HCT116 (cell line): ENCODE measurements around the gene CEP170B. TPM values are rescaled to one million over a fixed set of nuclear protein-coding genes. Genes with fewer than 3 reads are reported as not detected.

Experiments used
- ATAC-seq: fragments of 200-7000 bp; cut with Tn5 transposase; 2 replicates; pipeline ENCODE4 v1.9.1; 2020; ENCODE audit warnings: mild to moderate bottlenecking, moderate library complexity
- BruUV-seq: library from RNA; stranded (reverse); fragments of 400-500 nt; replicated peaks from 2 replicates; lab custom pipeline; 2021; lab: Mats Ljungman, UMichigan
- CTCF ChIA-PET: fragments of 300-600 bp; sonication (Branson Sonifier 250); formaldehyde crosslinking; loops from one replicate; lab custom pipeline; 2021; ENCODE audit warnings: antibody characterized with exemption; lab: Charles Lee
- POLR2A ChIA-PET: fragments of 300-600, 350-600 bp; sonication (Branson Sonifier 250); formaldehyde crosslinking; loops from one replicate; lab custom pipeline; 2021; ENCODE audit warnings: antibody characterized with exemption; lab: Charles Lee
- RAD21 ChIA-PET, 2 experiments: fragments of 300-600 bp; sonication (Branson Sonifier 250); formaldehyde crosslinking; loops; one replicate each; lab custom pipeline; 2023; ENCODE audit warnings: low total read pairs in 2 of 2; ENCODE audit not compliant: uncharacterized antibody in 2 of 2, unreplicated experiment in 2 of 2, low non-redundant PET in 1 of 2; lab: Charles Lee
- DNase-seq: peaks from one replicate; pipeline ENCODE4 v3.0.0-alpha.2; 2010; ENCODE audit warnings: low read depth, low spot score
- H2AFZ ChIP-seq: fragments of 200-600 bp; shearing (Covaris generic), sonication (generic); 2 replicates; pipeline ENCODE4 v1.6.1; 2017; ENCODE audit warnings: low read depth, mixed run types, mixed read lengths, antibody characterized with exemption, low read length; ENCODE audit not compliant: poor library complexity, severe bottlenecking
- H3K27ac ChIP-seq: 2 replicates; pipeline ENCODE4 v1.5.1; 2012; ENCODE audit warnings: low read depth, low read length
- H3K27me3 ChIP-seq: fragments of 200-600 bp; sonication (generic); 2 replicates; pipeline ENCODE4 v1.6.1; 2016; ENCODE audit warnings: mixed run types, low read length, mixed read lengths; ENCODE audit not compliant: insufficient read depth
- H3K36me3 ChIP-seq, 2 experiments: fragments of 200-500 bp in 1 of 2; fragments of 200-600 bp in 1 of 2; sonication (Bioruptor generic) in 1 of 2; sonication (generic) in 1 of 2; 2 replicates each; pipeline versions ENCODE4 v1.5.1 to v1.6.1; 2014 to 2016; ENCODE audit warnings: low read length in 2 of 2, inconsistent platforms in 1 of 2, mixed read lengths in 1 of 2, mixed run types in 1 of 2; ENCODE audit not compliant: insufficient read depth in 2 of 2, control insufficient read depth in 1 of 2
- H3K4me1 ChIP-seq, 2 experiments: fragments of 200-600 bp in 1 of 2; sonication (generic) in 1 of 2; 2 replicates each; pipeline versions ENCODE4 v1.5.1 to v1.6.1; 2012 to 2017; ENCODE audit warnings: low read length in 2 of 2, inconsistent platforms in 1 of 2, mild to moderate bottlenecking in 1 of 2, mixed read lengths in 1 of 2, mixed run types in 1 of 2, moderate library complexity in 1 of 2; ENCODE audit not compliant: insufficient read depth in 2 of 2, control insufficient read depth in 1 of 2
- H3K4me2 ChIP-seq: fragments of 200-600 bp; sonication (generic); 2 replicates; pipeline ENCODE4 v1.6.1; 2017; ENCODE audit warnings: mixed run types, low read length, mixed read lengths
- H3K4me3 ChIP-seq, 2 experiments: fragments of 200-600 bp in 1 of 2; sonication (generic) in 1 of 2; replicated peaks in 1 of 2; 2 replicates each; pipeline ENCODE4 v1.5.1; 2011 to 2016; ENCODE audit warnings: low read length in 2 of 2, control low read depth in 1 of 2, low read depth in 1 of 2, mild to moderate bottlenecking in 1 of 2, mixed read lengths in 1 of 2, mixed run types in 1 of 2
- H3K79me2 ChIP-seq: fragments of 200-600 bp; sonication (generic); 2 replicates; pipeline ENCODE4 v1.6.1; 2017; ENCODE audit warnings: mild to moderate bottlenecking, mixed run types, low read length, moderate library complexity, mixed read lengths; ENCODE audit not compliant: insufficient read depth
- H3K9ac ChIP-seq: fragments of 200-600 bp; sonication (generic); 2 replicates; pipeline ENCODE4 v1.6.1; 2016; ENCODE audit warnings: low read length, mixed read lengths
- H3K9me2 ChIP-seq: fragments of 200-600 bp; sonication (generic), shearing (Covaris generic); 2 replicates; pipeline ENCODE4 v1.6.1; 2017; ENCODE audit warnings: mixed run types, mild to moderate bottlenecking, moderate library complexity; ENCODE audit not compliant: insufficient read depth
- H3K9me3 ChIP-seq, 2 experiments: fragments of 200-500 bp in 1 of 2; fragments of 200-600 bp in 1 of 2; sonication (Bioruptor generic) in 1 of 2; sonication (generic) in 1 of 2; 2 replicates each; pipeline ENCODE4 v1.6.1; 2014 to 2017; ENCODE audit warnings: low read length in 2 of 2, mixed read lengths in 2 of 2, inconsistent platforms in 1 of 2, low read depth in 1 of 2, mild to moderate bottlenecking in 1 of 2, mixed run types in 1 of 2, moderate library complexity in 1 of 2; ENCODE audit not compliant: control insufficient read depth in 1 of 2, insufficient read depth in 1 of 2
- H4K20me1 ChIP-seq: fragments of 200-600 bp; sonication (generic), shearing (Covaris generic); 2 replicates; pipeline ENCODE4 v1.6.1; 2017; ENCODE audit warnings: mixed run types, mild to moderate bottlenecking, moderate library complexity; ENCODE audit not compliant: insufficient read depth
- EGR1 ChIP-seq: IDR thresholded peaks from 2 replicates; pipeline ENCODE4 v1.6.1; 2012; ENCODE audit warnings: low read depth
- ELF1 ChIP-seq: IDR thresholded peaks from 2 replicates; pipeline ENCODE4 v1.6.1; 2012; ENCODE audit warnings: low read depth, borderline replicate concordance
- EZH2phosphoT487 ChIP-seq: fragments of 200-600 bp; IDR thresholded peaks from 2 replicates; pipeline ENCODE4 v1.6.1; 2018; ENCODE audit warnings: antibody characterized with exemption, borderline replicate concordance
- FOSL1 ChIP-seq: IDR thresholded peaks from 2 replicates; pipeline ENCODE4 v1.6.1; 2012; ENCODE audit warnings: low read depth
- POLR2AphosphoS5 ChIP-seq: IDR thresholded peaks from 2 replicates; pipeline ENCODE4 v1.6.1; 2011; ENCODE audit warnings: mild to moderate bottlenecking, low read depth, low read length, moderate library complexity
- RAD21 ChIP-seq: IDR thresholded peaks from 2 replicates; pipeline ENCODE4 v1.6.1; 2012; ENCODE audit warnings: low read depth, mild to moderate bottlenecking
- SIN3A ChIP-seq: IDR thresholded peaks from 2 replicates; pipeline ENCODE4 v1.6.1; 2012; ENCODE audit warnings: low read depth
- SP1 ChIP-seq: IDR thresholded peaks from 2 replicates; pipeline ENCODE4 v1.6.1; 2012; ENCODE audit warnings: low read depth
- TCF7L2 ChIP-seq: IDR thresholded peaks from 2 replicates; pipeline ENCODE4 v1.7.0; 2011; ENCODE audit warnings: borderline replicate concordance, inconsistent platforms; ENCODE audit not compliant: insufficient read depth, insufficient read length; ENCODE audit errors: extremely low read depth
- YY1 ChIP-seq: IDR thresholded peaks from 2 replicates; pipeline ENCODE4 v1.6.1; 2011; ENCODE audit warnings: low read length, low read depth, moderate library complexity, mild to moderate bottlenecking; ENCODE audit not compliant: insufficient replicate concordance; ENCODE audit errors: extremely low read depth
- ZFX ChIP-seq: fragments of 450-650 bp; IDR thresholded peaks from 2 replicates; pipeline ENCODE4 v1.6.1; 2017
- intact Hi-C: fragments of 100-400 bp; cut with micrococcal nuclease; formaldehyde crosslinking; loops from 2 replicates; pipeline ENCODE4 v1.10.0; 2022
- total RNA-seq: library from RNA; stranded (reverse); gene quantifications from one replicate; pipeline ENCODE4 v1.2.1, GENCODE V29; 2021; ENCODE audit not compliant: unreplicated experiment
- TF ChIP-seq, protein P1 (sequence below): IDR thresholded peaks from 2 replicates; pipeline ENCODE4 v1.6.1; 2012
- TF ChIP-seq, protein P2 (sequence below), 3 experiments: fragments of 200-600 bp in 1 of 3; sonication (generic) in 1 of 3; IDR thresholded peaks in 2 of 3; conservative IDR thresholded peaks in 1 of 3; 2 replicates each; pipeline ENCODE4 v1.5.1; 2012 to 2017; ENCODE audit warnings: low read depth in 2 of 3, low read length in 2 of 3, antibody characterized with exemption in 1 of 3, borderline replicate concordance in 1 of 3, control low read depth in 1 of 3, mild to moderate bottlenecking in 1 of 3, mixed read lengths in 1 of 3, mixed run types in 1 of 3, moderate library complexity in 1 of 3; ENCODE audit not compliant: insufficient read depth in 1 of 3
- TF ChIP-seq, protein P3 (sequence below): IDR thresholded peaks from 2 replicates; pipeline ENCODE4 v1.6.1; 2012; ENCODE audit warnings: low read depth

CEP170B gene
- total RNA-seq, 1 experiment from 2014 or later, result 45.9 TPM

DNA sequence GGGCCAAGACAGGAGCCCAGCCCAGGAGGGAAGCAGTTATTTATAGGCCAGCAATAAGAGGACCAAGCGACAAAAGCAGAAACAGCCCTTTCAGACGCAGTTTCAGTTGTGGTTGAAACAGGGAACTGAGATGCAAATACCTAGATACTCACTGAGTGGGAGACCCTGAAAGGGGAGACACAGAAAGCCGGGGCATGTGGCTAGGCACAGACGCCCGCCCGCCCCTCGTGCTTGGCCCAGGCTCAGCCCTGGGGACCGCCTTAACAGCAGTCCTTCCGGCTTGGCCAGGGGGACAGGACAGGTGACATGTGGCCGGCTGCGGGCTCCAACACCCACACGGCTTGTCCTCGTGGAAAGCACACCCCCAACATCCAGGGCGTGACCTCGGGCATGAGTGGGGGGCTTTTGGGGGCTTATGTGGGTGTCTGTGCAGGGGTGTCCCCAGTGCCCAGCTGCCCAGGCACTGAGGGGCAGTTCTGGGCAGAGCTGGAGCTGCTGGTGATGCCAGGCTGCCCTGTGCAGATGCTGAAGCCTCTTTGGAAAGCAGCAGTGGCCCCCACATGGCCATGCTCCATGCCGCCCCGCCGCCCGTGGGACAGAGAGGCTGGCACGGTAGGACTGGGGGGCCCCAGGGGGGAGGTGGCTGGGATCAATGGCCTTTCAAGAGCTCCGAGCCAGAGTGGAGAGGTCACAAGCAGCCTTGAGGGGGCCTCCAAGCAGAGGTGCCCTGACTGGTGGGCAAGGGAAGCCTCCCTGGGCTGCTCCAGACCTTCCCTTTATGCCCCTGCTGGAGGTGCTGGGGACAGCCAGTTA, 61.8 kb downstream of the CEP170B start:
- ChIA-PET RAD21 (no interaction called here), CTCF (no interaction called here), POLR2A (no interaction called here)
- Histone ChIP-seq H4K20me1 (no peaks in the 10 kb centered on the region), H3K4me1 (no peaks in the 10 kb centered on the region), H3K9me3 (peaks cover 0 to 8% of the 10 kb centered on the region in 2 experiments; a peak in 1 of 4 replicates), H3K4me2 (no peak overlapping the region), H3K27ac (no peak overlapping the region), H3K27me3 (no peaks in the 10 kb centered on the region), H3K36me3 (no peaks in the 10 kb centered on the region), H3K9ac (no peak overlapping the region), H3K9me2 (no peaks in the 10 kb centered on the region), H3K79me2 (no peaks in the 10 kb centered on the region), H2AFZ (no peak overlapping the region), H3K4me3 (no peak overlapping the region)
- DNase-seq, result no peak
- intact Hi-C loops, result no loop called here
- no TSS peak for BruUV-seq
- peak; percentile 41 for ATAC-seq
- TF ChIP-seq EGR1, result no peak
- no peak for TF ChIP-seq FOSL1
- TF ChIP-seq, protein P1, sequence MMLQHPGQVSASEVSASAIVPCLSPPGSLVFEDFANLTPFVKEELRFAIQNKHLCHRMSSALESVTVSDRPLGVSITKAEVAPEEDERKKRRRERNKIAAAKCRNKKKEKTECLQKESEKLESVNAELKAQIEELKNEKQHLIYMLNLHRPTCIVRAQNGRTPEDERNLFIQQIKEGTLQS, result no peak
- no peak for TF ChIP-seq SIN3A
- TF ChIP-seq POLR2AphosphoS5, result no peak

DNA sequence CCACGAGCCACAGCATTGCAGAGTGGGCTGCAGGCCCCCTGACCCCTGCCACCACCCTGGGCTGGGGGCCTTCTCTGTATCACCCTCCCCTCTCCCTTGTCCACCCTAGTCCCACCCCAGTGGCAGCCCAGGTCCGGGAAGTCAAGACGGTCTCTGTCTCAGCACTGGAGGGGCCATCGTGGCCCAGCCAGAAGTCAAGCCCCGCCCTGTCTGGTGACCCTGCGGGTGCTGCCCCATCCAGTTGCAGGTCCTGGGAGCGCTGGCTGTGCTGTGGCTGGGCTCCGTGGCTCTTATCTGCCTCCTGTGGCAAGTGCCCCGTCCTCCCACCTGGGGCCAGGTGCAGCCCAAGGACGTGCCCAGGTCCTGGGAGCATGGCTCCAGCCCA, 62.4 kb downstream of the CEP170B start:
- POLR2A ChIA-PET, result no interaction called here
- Histone ChIP-seq H3K4me2 (no peak overlapping the region), H3K27ac (no peak overlapping the region), H3K9me3 (peaks cover 0 to 8% of the 10 kb centered on the region in 2 experiments; a peak in 1 of 4 replicates), H3K9ac (no peak overlapping the region), H3K9me2 (no peaks in the 10 kb centered on the region), H3K27me3 (no peaks in the 10 kb centered on the region), H3K4me1 (no peaks in the 10 kb centered on the region), H2AFZ (no peak overlapping the region), H3K4me3 (no peak overlapping the region), H3K36me3 (no peaks in the 10 kb centered on the region), H3K79me2 (no peaks in the 10 kb centered on the region), H4K20me1 (no peaks in the 10 kb centered on the region)
- RAD21 ChIA-PET, result no interaction called here
- ATAC-seq, result peak; percentile 23; the same call in 1 of the 2 replicates
- CTCF ChIA-PET, result no interaction called here
- no peak for DNase-seq
- intact Hi-C loops, result no loop called here
- no TSS peak for BruUV-seq
- TF ChIP-seq, protein P2, sequence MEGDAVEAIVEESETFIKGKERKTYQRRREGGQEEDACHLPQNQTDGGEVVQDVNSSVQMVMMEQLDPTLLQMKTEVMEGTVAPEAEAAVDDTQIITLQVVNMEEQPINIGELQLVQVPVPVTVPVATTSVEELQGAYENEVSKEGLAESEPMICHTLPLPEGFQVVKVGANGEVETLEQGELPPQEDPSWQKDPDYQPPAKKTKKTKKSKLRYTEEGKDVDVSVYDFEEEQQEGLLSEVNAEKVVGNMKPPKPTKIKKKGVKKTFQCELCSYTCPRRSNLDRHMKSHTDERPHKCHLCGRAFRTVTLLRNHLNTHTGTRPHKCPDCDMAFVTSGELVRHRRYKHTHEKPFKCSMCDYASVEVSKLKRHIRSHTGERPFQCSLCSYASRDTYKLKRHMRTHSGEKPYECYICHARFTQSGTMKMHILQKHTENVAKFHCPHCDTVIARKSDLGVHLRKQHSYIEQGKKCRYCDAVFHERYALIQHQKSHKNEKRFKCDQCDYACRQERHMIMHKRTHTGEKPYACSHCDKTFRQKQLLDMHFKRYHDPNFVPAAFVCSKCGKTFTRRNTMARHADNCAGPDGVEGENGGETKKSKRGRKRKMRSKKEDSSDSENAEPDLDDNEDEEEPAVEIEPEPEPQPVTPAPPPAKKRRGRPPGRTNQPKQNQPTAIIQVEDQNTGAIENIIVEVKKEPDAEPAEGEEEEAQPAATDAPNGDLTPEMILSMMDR (IDR thresholded peaks at IDR 0.05 in 2 of 3, conservative IDR thresholded peaks at IDR 0.05 in 1 of 3; ENCODE audit: borderline replicate concordance in 1 of 3, insufficient read depth in 1 of 3, low read depth in 2 of 3, low read length in 2 of 3), result no peak
- TF ChIP-seq, protein P3, sequence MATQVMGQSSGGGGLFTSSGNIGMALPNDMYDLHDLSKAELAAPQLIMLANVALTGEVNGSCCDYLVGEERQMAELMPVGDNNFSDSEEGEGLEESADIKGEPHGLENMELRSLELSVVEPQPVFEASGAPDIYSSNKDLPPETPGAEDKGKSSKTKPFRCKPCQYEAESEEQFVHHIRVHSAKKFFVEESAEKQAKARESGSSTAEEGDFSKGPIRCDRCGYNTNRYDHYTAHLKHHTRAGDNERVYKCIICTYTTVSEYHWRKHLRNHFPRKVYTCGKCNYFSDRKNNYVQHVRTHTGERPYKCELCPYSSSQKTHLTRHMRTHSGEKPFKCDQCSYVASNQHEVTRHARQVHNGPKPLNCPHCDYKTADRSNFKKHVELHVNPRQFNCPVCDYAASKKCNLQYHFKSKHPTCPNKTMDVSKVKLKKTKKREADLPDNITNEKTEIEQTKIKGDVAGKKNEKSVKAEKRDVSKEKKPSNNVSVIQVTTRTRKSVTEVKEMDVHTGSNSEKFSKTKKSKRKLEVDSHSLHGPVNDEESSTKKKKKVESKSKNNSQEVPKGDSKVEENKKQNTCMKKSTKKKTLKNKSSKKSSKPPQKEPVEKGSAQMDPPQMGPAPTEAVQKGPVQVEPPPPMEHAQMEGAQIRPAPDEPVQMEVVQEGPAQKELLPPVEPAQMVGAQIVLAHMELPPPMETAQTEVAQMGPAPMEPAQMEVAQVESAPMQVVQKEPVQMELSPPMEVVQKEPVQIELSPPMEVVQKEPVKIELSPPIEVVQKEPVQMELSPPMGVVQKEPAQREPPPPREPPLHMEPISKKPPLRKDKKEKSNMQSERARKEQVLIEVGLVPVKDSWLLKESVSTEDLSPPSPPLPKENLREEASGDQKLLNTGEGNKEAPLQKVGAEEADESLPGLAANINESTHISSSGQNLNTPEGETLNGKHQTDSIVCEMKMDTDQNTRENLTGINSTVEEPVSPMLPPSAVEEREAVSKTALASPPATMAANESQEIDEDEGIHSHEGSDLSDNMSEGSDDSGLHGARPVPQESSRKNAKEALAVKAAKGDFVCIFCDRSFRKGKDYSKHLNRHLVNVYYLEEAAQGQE, result no peak
- TF ChIP-seq SP1 (no peak), FOSL1 (no peak), ELF1 (no peak), EZH2phosphoT487 (no peak), POLR2AphosphoS5 (no peak), TCF7L2 (no peak), ZFX (no peak), YY1 (no peak), RAD21 (no peak)
